ENCODE results near the gene SNRPA1. TPM values are rescaled to one million over a fixed set of nuclear protein-coding genes. Genes with fewer than 3 reads are reported as not detected.

Gene SNRPA1
- total and polyA plus RNA-seq, 7 donors: 26.0 to 76.3 (median 40.5) TPM

- no peaks in the 10 kb centered on the region for H3K27me3 ChIP-seq
- no peaks in the 10 kb centered on the region for H3K36me3 ChIP-seq
- H3K4me1 ChIP-seq: peaks cover 0 to 63% (median 43%) of the 10 kb centered on the region in 4 donors
- WGBS, 2 donors: 79 to 83% methylated on average over 3 of the region's 3 CpGs
- intact Hi-C loops (cut with DNase I): no loop called here
- TF ChIP-seq POLR2A (IDR thresholded peaks at IDR 0.05) (no peak), POLR2AphosphoS5 (IDR thresholded peaks at IDR 0.05) (no peak), EP300 (IDR thresholded peaks at IDR 0.05) (no peak), CTCF (IDR thresholded peaks at IDR 0.05) (no peak)
- H3K27ac ChIP-seq: no peak overlapping the region
- H3K4me3 ChIP-seq: no peak overlapping the region
- no peaks in the 10 kb centered on the region for H3K9me3 ChIP-seq
- no peak for DNase-seq
Observed at GRCh38 chr15:101248274-101248673, 46.8 kb downstream of the SNRPA1 start.

- no peak overlapping the region for H3K4me3 ChIP-seq
- no peaks in the 10 kb centered on the region for H3K9me3 ChIP-seq
- no peak for DNase-seq
- H3K27me3 ChIP-seq: no peaks in the 10 kb centered on the region
- intact Hi-C loops (cut with DNase I): no loop called here
- peaks cover 0 to 65% (median 37%) of the 10 kb centered on the region in 4 donors for H3K4me1 ChIP-seq
- no peaks in the 10 kb centered on the region for H3K36me3 ChIP-seq
- TF ChIP-seq POLR2A (IDR thresholded peaks at IDR 0.05) (no peak), POLR2AphosphoS5 (IDR thresholded peaks at IDR 0.05) (no peak), CTCF (IDR thresholded peaks at IDR 0.05) (no peak), EP300 (IDR thresholded peaks at IDR 0.05) (no peak)
- no peak overlapping the region for H3K27ac ChIP-seq
- 83 to 88% methylated on average over 10 of the region's 10 CpGs for WGBS, 2 donors
Observed at GRCh38 chr15:101246824-101247745, 48.0 kb downstream of the SNRPA1 start.

DNA sequence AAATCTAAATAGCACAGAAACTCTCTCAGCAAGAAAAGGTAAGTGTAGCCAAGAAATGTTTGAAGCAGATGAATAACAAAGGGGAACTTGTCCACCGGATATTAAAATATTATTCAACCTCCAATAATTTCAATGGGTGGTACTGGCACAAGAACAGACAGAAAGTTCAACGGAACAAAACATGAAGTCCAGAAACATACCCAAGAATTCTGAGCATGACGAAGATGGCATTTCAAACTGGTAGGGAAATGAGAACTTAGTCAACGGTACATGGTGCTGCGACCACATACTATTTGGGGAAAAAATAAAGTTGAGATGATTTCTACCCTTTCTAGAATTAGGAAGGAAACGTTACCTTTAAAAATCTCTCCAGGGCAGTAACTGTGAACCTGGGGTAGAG is 48.7 kb downstream of the SNRPA1 start:
- 63 to 88% methylated on average over 6 of the region's 6 CpGs for WGBS, 2 donors
- Histone ChIP-seq H3K36me3 (no peaks in the 10 kb centered on the region), H3K9me3 (no peaks in the 10 kb centered on the region), H3K27me3 (no peaks in the 10 kb centered on the region), H3K27ac (no peak overlapping the region), H3K4me1 (peaks cover 0 to 66% (median 37%) of the 10 kb centered on the region in 4 donors), H3K4me3 (no peak overlapping the region)
- TF ChIP-seq CTCF (IDR thresholded peaks at IDR 0.05) (no peak), POLR2A (IDR thresholded peaks at IDR 0.05) (no peak), POLR2AphosphoS5 (IDR thresholded peaks at IDR 0.05) (no peak), EP300 (IDR thresholded peaks at IDR 0.05) (no peak)
- intact Hi-C loops (cut with DNase I): no loop called here
- no peak for DNase-seq

DNA sequence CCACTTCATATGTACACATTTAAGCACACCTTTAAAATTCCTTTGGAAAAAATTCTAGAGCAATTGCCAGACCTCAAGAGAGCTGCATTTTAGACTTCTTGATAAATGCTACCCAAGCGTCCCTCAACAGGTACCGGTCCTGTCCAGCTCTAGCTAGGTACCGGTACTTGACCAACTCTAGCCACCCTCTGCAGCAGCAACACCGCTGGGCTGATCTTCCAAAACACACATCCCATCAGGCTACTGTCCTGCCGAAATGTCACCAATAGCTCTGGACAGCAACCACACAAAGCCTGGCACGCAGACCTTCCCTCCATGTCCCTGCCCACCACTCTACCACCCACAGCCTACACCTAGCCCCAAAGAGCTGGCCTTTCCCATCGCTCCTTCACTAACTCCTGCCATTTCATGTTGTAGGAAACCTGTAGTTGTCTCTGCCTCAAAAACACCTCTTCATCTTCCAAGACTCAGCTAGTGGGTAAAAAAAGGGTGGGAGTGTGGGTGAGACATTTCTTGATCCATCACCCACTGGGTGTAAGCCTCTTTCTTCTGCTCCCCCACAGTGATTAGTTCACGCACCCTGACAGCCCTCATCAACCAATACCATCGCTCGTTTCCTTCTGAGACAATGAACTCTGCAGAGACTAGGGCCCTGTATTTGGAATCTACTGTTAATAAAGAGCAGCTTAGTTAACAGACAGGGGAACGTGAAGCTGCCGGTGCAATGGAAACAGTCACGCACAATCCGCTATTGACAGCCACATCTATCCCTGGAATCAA is 50.0 kb downstream of the SNRPA1 start:
- WGBS, 2 donors: 94 to 95% methylated on average over 14 of the region's 14 CpGs
- H3K4me1 ChIP-seq: peaks cover 0 to 59% (median 30%) of the 10 kb centered on the region in 4 donors
- H3K27ac ChIP-seq: no peak overlapping the region
- TF ChIP-seq POLR2A (IDR thresholded peaks at IDR 0.05) (no peak), CTCF (IDR thresholded peaks at IDR 0.05) (no peak), POLR2AphosphoS5 (IDR thresholded peaks at IDR 0.05) (no peak), EP300 (IDR thresholded peaks at IDR 0.05) (no peak)
- no peak for DNase-seq
- H3K9me3 ChIP-seq: no peaks in the 10 kb centered on the region
- no peak overlapping the region for H3K4me3 ChIP-seq
- H3K27me3 ChIP-seq: no peaks in the 10 kb centered on the region
- H3K36me3 ChIP-seq: no peaks in the 10 kb centered on the region
- intact Hi-C loops (cut with DNase I): no loop called here

All from sigmoid colon (tissue), 7 donors.